Liver (tissue), 9 donors: Measurements from ENCODE around the gene TNFSF13. TPM values are rescaled to one million over a fixed set of nuclear protein-coding genes. Genes with fewer than 3 reads are reported as not detected.
A peak's percentile ranks its signal among the peaks of the same experiment; 100 is the strongest.

Experiments used
- DNase-seq: peaks from one replicate; pipeline ENCODE4 v3.0.0-alpha.2; 2017; ENCODE audit warnings: low spot score
- H3K27ac ChIP-seq, 2 donors: one replicate each; pipeline ENCODE4 v1.7.0; 2013; ENCODE audit warnings: inconsistent platforms in 2 of 2, low read length in 2 of 2, control low read depth in 1 of 2, low read depth in 1 of 2, mild to moderate bottlenecking in 1 of 2
- H3K27me3 ChIP-seq, 4 donors: one replicate each; pipeline versions ENCODE4 v1.6.1 to v1.7.0; 2013; ENCODE audit warnings: low read length in 3 of 4, inconsistent platforms in 1 of 4, mild to moderate bottlenecking in 1 of 4, moderate library complexity in 1 of 4; ENCODE audit not compliant: control insufficient read depth in 4 of 4, insufficient read depth in 4 of 4
- H3K36me3 ChIP-seq, 4 donors: one replicate each; pipeline versions ENCODE4 v1.6.1 to v1.7.0; 2013; ENCODE audit warnings: low read length in 3 of 4, mild to moderate bottlenecking in 3 of 4, low read depth in 1 of 4, moderate library complexity in 1 of 4; ENCODE audit not compliant: control insufficient read depth in 4 of 4, insufficient read depth in 3 of 4
- H3K4me1 ChIP-seq, 4 donors: one replicate each; pipeline versions ENCODE4 v1.6.1 to v1.7.0; 2013; ENCODE audit warnings: low read length in 3 of 4, mild to moderate bottlenecking in 3 of 4, moderate library complexity in 1 of 4; ENCODE audit not compliant: control insufficient read depth in 4 of 4, insufficient read depth in 4 of 4
- H3K4me3 ChIP-seq, 3 donors: one replicate each; pipeline versions ENCODE4 v1.6.1 to v1.7.0; 2013; ENCODE audit warnings: low read length in 3 of 3, control low read depth in 1 of 3, low read depth in 1 of 3, mild to moderate bottlenecking in 1 of 3
- H3K9ac ChIP-seq, 2 donors: one replicate each; pipeline ENCODE4 v1.7.0; 2013; ENCODE audit warnings: low read length in 2 of 2, mild to moderate bottlenecking in 2 of 2, moderate library complexity in 2 of 2, control low read depth in 1 of 2, low read depth in 1 of 2
- H3K9me3 ChIP-seq, 4 donors: one replicate each; pipeline versions ENCODE4 v1.6.1 to v1.7.0; 2013; ENCODE audit warnings: low read length in 3 of 4; ENCODE audit not compliant: control insufficient read depth in 4 of 4
- EGR1 ChIP-seq, 2 donors: IDR thresholded peaks; 2 replicates each; pipeline ENCODE4 v1.6.1; 2016 to 2018; ENCODE audit warnings: antibody characterized with exemption in 2 of 2, low read depth in 2 of 2
- FOXA2 ChIP-seq: IDR thresholded peaks from 2 replicates; pipeline ENCODE4 v1.6.1; 2016; ENCODE audit warnings: antibody characterized with exemption
- GABPA ChIP-seq, 2 donors: IDR thresholded peaks in 1 of 2; conservative IDR thresholded peaks in 1 of 2; 2 replicates each; pipeline ENCODE4 v1.6.1; 2016; ENCODE audit warnings: antibody characterized with exemption in 2 of 2, mild to moderate bottlenecking in 1 of 2, moderate library complexity in 1 of 2
- JUND ChIP-seq, 2 donors: IDR thresholded peaks; 2 replicates each; pipeline ENCODE4 v1.6.1; 2016; ENCODE audit warnings: antibody characterized with exemption in 2 of 2
- RAD21 ChIP-seq, 2 donors: IDR thresholded peaks; 2 replicates each; pipeline ENCODE4 v1.6.1; 2016; ENCODE audit warnings: antibody characterized with exemption in 2 of 2, mild to moderate bottlenecking in 2 of 2
- RXRA ChIP-seq, 2 donors: IDR thresholded peaks; 2 replicates each; pipeline ENCODE4 v1.6.1; 2017 to 2018; ENCODE audit warnings: antibody characterized with exemption in 2 of 2, mild to moderate bottlenecking in 1 of 2
- SP1 ChIP-seq: IDR thresholded peaks from 2 replicates; pipeline ENCODE4 v1.6.1; 2018; ENCODE audit warnings: antibody characterized with exemption, mild to moderate bottlenecking
- TAF1 ChIP-seq: conservative IDR thresholded peaks from 2 replicates; pipeline ENCODE4 v1.6.1; 2016; ENCODE audit warnings: antibody characterized with exemption, mild to moderate bottlenecking
- YY1 ChIP-seq: IDR thresholded peaks from 2 replicates; pipeline ENCODE4 v1.6.1; 2016; ENCODE audit warnings: antibody characterized with exemption, mild to moderate bottlenecking
- WGBS: extraction: QIAGEN DNeasy Blood & Tissue Kit; methylation state at CpG from one replicate; pipeline ENCODE4 v1.1.7; 2013; 5-methylcytosine and 5-hydroxymethylcytosine counted together
- polyA plus RNA-seq, 2 donors: library from polyadenylated mRNA; stranded (reverse) in 1 of 2; unstranded in 1 of 2; fragments of 200-250 nt in 1 of 2; fragments of >200 nt in 1 of 2; fragmentation: Nextera tagmentation in 1 of 2; extraction: Ambion mirVana in 1 of 2; gene quantifications; one replicate each; pipeline versions ENCODE4 v1.2.1 to v1.2.3, GENCODE V29; 2013 to 2015
- total RNA-seq, 2 donors: library from RNA; depleted of rRNA; stranded (reverse); fragments of >200 nt; gene quantifications; one replicate each; pipeline ENCODE4 v1.2.3, GENCODE V29; 2014
- TF ChIP-seq, protein P1 (sequence below): IDR thresholded peaks from 2 replicates; pipeline ENCODE4 v1.6.1; 2016; ENCODE audit warnings: antibody characterized with exemption
- TF ChIP-seq, protein P2 (sequence below): IDR thresholded peaks from 2 replicates; pipeline ENCODE4 v1.6.1; 2016; ENCODE audit warnings: antibody characterized with exemption
- TF ChIP-seq, protein P3 (sequence below): IDR thresholded peaks from 2 replicates; pipeline ENCODE4 v1.6.1; 2016; ENCODE audit warnings: antibody characterized with exemption, mild to moderate bottlenecking
- TF ChIP-seq, protein P4 (sequence below): fragments of 150-350 bp; IDR thresholded peaks from 2 replicates; pipeline ENCODE4 v1.5.1; 2017; ENCODE audit warnings: improper control_type of control experiment, low read depth, low read length; ENCODE audit not compliant: missing input control
- TF ChIP-seq, protein P5 (sequence below): IDR thresholded peaks from 2 replicates; pipeline ENCODE4 v1.6.1; 2016; ENCODE audit warnings: antibody characterized with exemption
- donor health status: healthy.
- donor health status: healthy.
- donor health status: healthy.
- donor health status: healthy.
- donor health status: healthy.

TNFSF13 gene
- total and polyA plus RNA-seq, 4 donors, result 1.4 to 9.3 (median 4.5) TPM

DNA sequence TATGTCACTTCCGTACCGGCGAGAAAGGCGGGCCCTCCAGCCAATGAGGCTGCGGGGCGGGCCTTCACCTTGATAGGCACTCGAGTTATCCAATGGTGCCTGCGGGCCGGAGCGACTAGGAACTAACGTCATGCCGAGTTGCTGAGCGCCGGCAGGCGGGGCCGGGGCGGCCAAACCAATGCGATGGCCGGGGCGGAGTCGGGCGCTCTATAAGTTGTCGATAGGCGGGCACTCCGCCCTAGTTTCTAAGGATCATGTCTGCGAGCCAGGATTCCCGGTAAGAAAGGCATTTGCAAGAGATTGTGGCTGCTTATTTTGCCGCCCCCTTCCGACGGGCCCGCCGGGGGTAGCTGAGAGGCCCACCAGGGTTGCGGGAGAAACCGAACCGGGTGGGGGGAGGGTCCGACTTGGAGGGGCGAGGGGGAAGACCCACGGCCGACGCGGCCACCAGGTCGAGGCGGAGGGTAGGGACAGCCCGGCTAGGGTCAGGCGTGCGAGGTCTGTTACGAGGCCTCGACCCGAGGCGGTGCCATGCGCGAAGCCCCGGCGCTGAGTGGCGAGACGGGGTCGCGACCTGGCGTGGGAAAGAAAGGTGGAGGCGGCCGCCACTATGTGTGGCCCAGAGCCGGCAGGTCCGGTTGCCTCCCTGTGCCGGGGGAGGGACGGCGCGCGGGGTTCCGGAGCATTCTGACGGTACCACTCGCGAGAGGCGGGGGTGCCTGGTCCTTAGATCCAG, 14.2 kb downstream of the TNFSF13 start:
- Histone ChIP-seq H3K27ac (peak overlapping the region; percentile 95 to 98), H3K27me3 (no peaks in the 10 kb centered on the region), H3K36me3 (peaks cover 16 to 54% (median 38%) of the 10 kb centered on the region in 4 donors), H3K4me3 (peak overlapping the region; percentile 80 to 94 (median 91)), H3K9ac (peak overlapping the region; percentile 66 to 85), H3K4me1 (peaks cover 7 to 42% (median 33%) of the 10 kb centered on the region in 4 donors), H3K9me3 (no peaks in the 10 kb centered on the region)
- TF ChIP-seq, protein P1, sequence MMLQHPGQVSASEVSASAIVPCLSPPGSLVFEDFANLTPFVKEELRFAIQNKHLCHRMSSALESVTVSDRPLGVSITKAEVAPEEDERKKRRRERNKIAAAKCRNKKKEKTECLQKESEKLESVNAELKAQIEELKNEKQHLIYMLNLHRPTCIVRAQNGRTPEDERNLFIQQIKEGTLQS, result no peak
- TF ChIP-seq, protein P2, sequence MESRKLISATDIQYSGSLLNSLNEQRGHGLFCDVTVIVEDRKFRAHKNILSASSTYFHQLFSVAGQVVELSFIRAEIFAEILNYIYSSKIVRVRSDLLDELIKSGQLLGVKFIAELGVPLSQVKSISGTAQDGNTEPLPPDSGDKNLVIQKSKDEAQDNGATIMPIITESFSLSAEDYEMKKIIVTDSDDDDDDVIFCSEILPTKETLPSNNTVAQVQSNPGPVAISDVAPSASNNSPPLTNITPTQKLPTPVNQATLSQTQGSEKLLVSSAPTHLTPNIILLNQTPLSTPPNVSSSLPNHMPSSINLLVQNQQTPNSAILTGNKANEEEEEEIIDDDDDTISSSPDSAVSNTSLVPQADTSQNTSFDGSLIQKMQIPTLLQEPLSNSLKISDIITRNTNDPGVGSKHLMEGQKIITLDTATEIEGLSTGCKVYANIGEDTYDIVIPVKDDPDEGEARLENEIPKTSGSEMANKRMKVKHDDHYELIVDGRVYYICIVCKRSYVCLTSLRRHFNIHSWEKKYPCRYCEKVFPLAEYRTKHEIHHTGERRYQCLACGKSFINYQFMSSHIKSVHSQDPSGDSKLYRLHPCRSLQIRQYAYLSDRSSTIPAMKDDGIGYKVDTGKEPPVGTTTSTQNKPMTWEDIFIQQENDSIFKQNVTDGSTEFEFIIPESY, result peak; percentile 4
- TF ChIP-seq, protein P3, sequence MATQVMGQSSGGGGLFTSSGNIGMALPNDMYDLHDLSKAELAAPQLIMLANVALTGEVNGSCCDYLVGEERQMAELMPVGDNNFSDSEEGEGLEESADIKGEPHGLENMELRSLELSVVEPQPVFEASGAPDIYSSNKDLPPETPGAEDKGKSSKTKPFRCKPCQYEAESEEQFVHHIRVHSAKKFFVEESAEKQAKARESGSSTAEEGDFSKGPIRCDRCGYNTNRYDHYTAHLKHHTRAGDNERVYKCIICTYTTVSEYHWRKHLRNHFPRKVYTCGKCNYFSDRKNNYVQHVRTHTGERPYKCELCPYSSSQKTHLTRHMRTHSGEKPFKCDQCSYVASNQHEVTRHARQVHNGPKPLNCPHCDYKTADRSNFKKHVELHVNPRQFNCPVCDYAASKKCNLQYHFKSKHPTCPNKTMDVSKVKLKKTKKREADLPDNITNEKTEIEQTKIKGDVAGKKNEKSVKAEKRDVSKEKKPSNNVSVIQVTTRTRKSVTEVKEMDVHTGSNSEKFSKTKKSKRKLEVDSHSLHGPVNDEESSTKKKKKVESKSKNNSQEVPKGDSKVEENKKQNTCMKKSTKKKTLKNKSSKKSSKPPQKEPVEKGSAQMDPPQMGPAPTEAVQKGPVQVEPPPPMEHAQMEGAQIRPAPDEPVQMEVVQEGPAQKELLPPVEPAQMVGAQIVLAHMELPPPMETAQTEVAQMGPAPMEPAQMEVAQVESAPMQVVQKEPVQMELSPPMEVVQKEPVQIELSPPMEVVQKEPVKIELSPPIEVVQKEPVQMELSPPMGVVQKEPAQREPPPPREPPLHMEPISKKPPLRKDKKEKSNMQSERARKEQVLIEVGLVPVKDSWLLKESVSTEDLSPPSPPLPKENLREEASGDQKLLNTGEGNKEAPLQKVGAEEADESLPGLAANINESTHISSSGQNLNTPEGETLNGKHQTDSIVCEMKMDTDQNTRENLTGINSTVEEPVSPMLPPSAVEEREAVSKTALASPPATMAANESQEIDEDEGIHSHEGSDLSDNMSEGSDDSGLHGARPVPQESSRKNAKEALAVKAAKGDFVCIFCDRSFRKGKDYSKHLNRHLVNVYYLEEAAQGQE, result peak; percentile 83
- peak; percentile 47 to 61 for TF ChIP-seq EGR1 (IDR thresholded peaks at IDR 0.05; ENCODE audit: low read depth in 2 of 2)
- peak; percentile 99 for TF ChIP-seq SP1
- TF ChIP-seq YY1, result peak; percentile 91
- peak in 1 of 2 donors; percentile 51 for TF ChIP-seq JUND (IDR thresholded peaks at IDR 0.05)
- TF ChIP-seq RAD21 (IDR thresholded peaks at IDR 0.05), result no peak
- TF ChIP-seq, protein P4, sequence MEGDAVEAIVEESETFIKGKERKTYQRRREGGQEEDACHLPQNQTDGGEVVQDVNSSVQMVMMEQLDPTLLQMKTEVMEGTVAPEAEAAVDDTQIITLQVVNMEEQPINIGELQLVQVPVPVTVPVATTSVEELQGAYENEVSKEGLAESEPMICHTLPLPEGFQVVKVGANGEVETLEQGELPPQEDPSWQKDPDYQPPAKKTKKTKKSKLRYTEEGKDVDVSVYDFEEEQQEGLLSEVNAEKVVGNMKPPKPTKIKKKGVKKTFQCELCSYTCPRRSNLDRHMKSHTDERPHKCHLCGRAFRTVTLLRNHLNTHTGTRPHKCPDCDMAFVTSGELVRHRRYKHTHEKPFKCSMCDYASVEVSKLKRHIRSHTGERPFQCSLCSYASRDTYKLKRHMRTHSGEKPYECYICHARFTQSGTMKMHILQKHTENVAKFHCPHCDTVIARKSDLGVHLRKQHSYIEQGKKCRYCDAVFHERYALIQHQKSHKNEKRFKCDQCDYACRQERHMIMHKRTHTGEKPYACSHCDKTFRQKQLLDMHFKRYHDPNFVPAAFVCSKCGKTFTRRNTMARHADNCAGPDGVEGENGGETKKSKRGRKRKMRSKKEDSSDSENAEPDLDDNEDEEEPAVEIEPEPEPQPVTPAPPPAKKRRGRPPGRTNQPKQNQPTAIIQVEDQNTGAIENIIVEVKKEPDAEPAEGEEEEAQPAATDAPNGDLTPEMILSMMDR, result peak; percentile 2
- TF ChIP-seq, protein P5, sequence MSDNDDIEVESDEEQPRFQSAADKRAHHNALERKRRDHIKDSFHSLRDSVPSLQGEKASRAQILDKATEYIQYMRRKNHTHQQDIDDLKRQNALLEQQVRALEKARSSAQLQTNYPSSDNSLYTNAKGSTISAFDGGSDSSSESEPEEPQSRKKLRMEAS, result no peak
- TF ChIP-seq FOXA2, result peak; percentile 9
- no peak for TF ChIP-seq RXRA (IDR thresholded peaks at IDR 0.05)
- peak; percentile 89 for TF ChIP-seq TAF1
- TF ChIP-seq GABPA (IDR thresholded peaks at IDR 0.05 in 1 of 2, conservative IDR thresholded peaks at IDR 0.05 in 1 of 2), result peak in 1 of 2 donors; percentile 87
- under 1% methylated on average over 73 of the region's 73 CpGs for WGBS
- peak; percentile 100 for DNase-seq
